ENCODE data around the gene CNTNAP2. TPM values are rescaled to one million over a fixed set of nuclear protein-coding genes. Genes with fewer than 3 reads are reported as not detected.

Gene CNTNAP2
- total RNA-seq, 1 donor: 7.6 TPM

DNA sequence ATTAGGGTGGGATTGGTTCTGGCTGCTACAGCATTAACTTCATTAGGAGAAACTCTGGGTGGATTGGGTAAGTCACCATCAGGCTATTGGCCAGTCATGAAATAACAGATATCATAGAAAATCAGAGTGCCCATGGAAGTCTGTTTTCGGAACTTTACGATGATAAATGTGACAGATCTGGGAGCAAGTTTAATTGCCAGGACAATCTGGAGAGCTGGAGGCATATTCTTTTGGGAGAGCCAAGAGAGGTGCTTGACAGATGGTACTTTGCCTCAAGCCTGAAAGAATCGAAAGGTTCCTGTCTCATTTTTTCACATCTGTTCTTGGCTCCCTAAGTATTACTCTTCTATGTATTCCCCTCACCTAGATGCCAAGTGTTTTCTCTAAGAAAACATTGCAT lies 369.9 kb downstream of the CNTNAP2 start:
- Histone ChIP-seq H2AFZ (ENCODE audit: low read length) (no peak overlapping the region), H4K20me1 (ENCODE audit: insufficient read depth, low read length) (no peaks in the 10 kb centered on the region), H3K36me3 (ENCODE audit: insufficient read depth, low read length) (no peaks in the 10 kb centered on the region), H3K4me1 (ENCODE audit: insufficient read depth, low read length) (no peaks in the 10 kb centered on the region), H3K27ac (ENCODE audit: low read depth, low read length) (no peak overlapping the region), H3K9me3 (ENCODE audit: low read depth, low read length) (no peaks in the 10 kb centered on the region), H3K27me3 (ENCODE audit: insufficient read depth, low read length) (no peaks in the 10 kb centered on the region), H3K4me3 (ENCODE audit: insufficient read depth, low read length) (no peak overlapping the region), H3K79me2 (ENCODE audit: insufficient read depth, low read length) (no peaks in the 10 kb centered on the region), H3K4me2 (ENCODE audit: insufficient read depth, low read length) (no peak overlapping the region)
- TF ChIP-seq, protein P1, sequence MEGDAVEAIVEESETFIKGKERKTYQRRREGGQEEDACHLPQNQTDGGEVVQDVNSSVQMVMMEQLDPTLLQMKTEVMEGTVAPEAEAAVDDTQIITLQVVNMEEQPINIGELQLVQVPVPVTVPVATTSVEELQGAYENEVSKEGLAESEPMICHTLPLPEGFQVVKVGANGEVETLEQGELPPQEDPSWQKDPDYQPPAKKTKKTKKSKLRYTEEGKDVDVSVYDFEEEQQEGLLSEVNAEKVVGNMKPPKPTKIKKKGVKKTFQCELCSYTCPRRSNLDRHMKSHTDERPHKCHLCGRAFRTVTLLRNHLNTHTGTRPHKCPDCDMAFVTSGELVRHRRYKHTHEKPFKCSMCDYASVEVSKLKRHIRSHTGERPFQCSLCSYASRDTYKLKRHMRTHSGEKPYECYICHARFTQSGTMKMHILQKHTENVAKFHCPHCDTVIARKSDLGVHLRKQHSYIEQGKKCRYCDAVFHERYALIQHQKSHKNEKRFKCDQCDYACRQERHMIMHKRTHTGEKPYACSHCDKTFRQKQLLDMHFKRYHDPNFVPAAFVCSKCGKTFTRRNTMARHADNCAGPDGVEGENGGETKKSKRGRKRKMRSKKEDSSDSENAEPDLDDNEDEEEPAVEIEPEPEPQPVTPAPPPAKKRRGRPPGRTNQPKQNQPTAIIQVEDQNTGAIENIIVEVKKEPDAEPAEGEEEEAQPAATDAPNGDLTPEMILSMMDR (IDR thresholded peaks at IDR 0.05; ENCODE audit: extremely low read depth, low read depth, low read length): no peak
- no peak for DNase-seq (ENCODE audit: insufficient read length, low spot score, missing footprints)

DNA sequence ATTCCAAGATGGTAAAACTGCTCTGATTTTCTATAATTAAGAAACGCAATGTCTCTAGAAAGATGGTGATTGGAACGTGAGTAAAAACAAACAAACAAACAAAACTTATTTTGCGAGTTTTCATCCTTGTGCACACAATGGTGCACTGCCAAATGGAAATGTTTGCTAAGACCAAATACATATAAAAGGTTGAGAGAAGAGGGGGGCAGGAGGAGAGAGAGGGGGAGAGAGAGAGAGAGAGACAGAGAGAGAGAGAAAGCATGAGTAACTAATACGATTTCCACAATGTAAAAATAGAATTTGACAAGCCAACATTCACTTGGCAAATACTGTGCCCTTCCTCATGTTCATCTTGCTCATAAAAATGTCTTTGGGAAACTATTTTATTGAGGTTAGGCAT lies 375.4 kb downstream of the CNTNAP2 start:
- Histone ChIP-seq H3K27me3 (ENCODE audit: insufficient read depth, low read length) (no peaks in the 10 kb centered on the region), H3K27ac (ENCODE audit: low read depth, low read length) (no peak overlapping the region), H3K4me3 (ENCODE audit: insufficient read depth, low read length) (no peak overlapping the region), H3K4me2 (ENCODE audit: insufficient read depth, low read length) (no peak overlapping the region), H3K36me3 (ENCODE audit: insufficient read depth, low read length) (no peaks in the 10 kb centered on the region), H2AFZ (ENCODE audit: low read length) (no peak overlapping the region), H3K9me3 (ENCODE audit: low read depth, low read length) (no peaks in the 10 kb centered on the region), H4K20me1 (ENCODE audit: insufficient read depth, low read length) (no peaks in the 10 kb centered on the region), H3K4me1 (ENCODE audit: insufficient read depth, low read length) (no peaks in the 10 kb centered on the region), H3K79me2 (ENCODE audit: insufficient read depth, low read length) (no peaks in the 10 kb centered on the region)
- DNase-seq (ENCODE audit: insufficient read length, low spot score, missing footprints): no peak
- TF ChIP-seq, protein P1 (IDR thresholded peaks at IDR 0.05; ENCODE audit: extremely low read depth, low read depth, low read length): no peak

DNA sequence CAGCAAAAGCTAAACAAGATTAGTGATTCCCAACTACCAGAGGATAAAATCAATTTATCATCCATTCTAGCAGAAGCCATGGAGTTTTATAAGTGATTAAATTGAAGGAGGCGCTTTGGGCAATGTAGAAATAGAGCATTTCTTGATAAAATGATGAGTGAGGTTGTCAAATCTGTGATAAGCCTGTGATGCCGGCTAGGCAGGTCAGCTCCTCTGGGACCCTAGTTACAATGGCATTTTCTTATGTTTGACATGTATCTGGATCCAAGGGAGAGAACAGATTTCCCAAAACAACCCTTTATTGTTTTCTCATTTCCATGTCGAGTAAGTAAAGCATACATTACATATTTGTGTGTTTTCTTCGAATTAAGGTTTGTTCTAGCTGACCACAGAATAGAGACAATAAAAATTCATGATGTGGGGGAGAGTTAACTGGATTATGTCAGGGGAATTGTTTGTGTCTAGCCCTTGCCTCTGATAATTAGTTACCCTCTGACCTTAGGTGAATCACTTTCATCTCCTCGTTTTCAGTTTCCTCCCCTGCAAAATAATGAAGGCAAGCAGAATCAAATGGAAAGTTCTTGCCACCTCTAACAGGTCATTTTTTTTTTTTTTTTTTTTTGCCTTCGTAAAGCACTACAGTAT lies 378.5 kb downstream of the CNTNAP2 start:
- H3K27me3 ChIP-seq (ENCODE audit: insufficient read depth, low read length): no peaks in the 10 kb centered on the region
- H3K9me3 ChIP-seq (ENCODE audit: low read depth, low read length): no peaks in the 10 kb centered on the region
- no peaks in the 10 kb centered on the region for H3K4me1 ChIP-seq (ENCODE audit: insufficient read depth, low read length)
- H4K20me1 ChIP-seq (ENCODE audit: insufficient read depth, low read length): no peaks in the 10 kb centered on the region
- DNase-seq (ENCODE audit: insufficient read length, low spot score, missing footprints): no peak
- H2AFZ ChIP-seq (ENCODE audit: low read length): no peak overlapping the region
- H3K4me3 ChIP-seq (ENCODE audit: insufficient read depth, low read length): no peak overlapping the region
- H3K36me3 ChIP-seq (ENCODE audit: insufficient read depth, low read length): no peaks in the 10 kb centered on the region
- TF ChIP-seq, protein P1 (IDR thresholded peaks at IDR 0.05; ENCODE audit: extremely low read depth, low read depth, low read length): no peak
- H3K27ac ChIP-seq (ENCODE audit: low read depth, low read length): no peak overlapping the region
- H3K79me2 ChIP-seq (ENCODE audit: insufficient read depth, low read length): no peaks in the 10 kb centered on the region
- no peak overlapping the region for H3K4me2 ChIP-seq (ENCODE audit: insufficient read depth, low read length)

DNA sequence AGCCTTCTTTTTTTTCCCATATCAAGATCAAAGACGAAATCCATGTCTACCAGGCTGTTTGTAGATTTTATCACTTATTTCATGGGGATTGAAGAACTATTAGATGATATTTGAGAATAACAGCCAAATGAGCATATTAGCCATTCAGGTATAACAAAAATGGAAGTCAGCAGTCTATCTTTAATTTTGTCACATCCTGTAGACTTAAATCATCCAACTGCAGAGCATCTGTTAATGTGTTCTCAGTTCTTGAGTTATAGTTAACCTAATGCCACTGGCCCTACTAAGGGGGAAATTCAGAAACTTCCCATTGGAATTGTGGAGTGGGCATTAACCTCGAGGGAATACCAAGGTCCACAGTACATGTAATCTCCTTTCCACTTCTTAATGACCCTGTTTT lies 380.1 kb downstream of the CNTNAP2 start:
- H3K79me2 ChIP-seq (ENCODE audit: insufficient read depth, low read length): no peaks in the 10 kb centered on the region
- H3K4me3 ChIP-seq (ENCODE audit: insufficient read depth, low read length): no peak overlapping the region
- H2AFZ ChIP-seq (ENCODE audit: low read length): no peak overlapping the region
- H3K27ac ChIP-seq (ENCODE audit: low read depth, low read length): no peak overlapping the region
- no peaks in the 10 kb centered on the region for H3K36me3 ChIP-seq (ENCODE audit: insufficient read depth, low read length)
- H3K27me3 ChIP-seq (ENCODE audit: insufficient read depth, low read length): no peaks in the 10 kb centered on the region
- no peaks in the 10 kb centered on the region for H3K4me1 ChIP-seq (ENCODE audit: insufficient read depth, low read length)
- no peak overlapping the region for H3K4me2 ChIP-seq (ENCODE audit: insufficient read depth, low read length)
- no peaks in the 10 kb centered on the region for H4K20me1 ChIP-seq (ENCODE audit: insufficient read depth, low read length)
- no peaks in the 10 kb centered on the region for H3K9me3 ChIP-seq (ENCODE audit: low read depth, low read length)
- no peak for DNase-seq (ENCODE audit: insufficient read length, low spot score, missing footprints)
- TF ChIP-seq, protein P1 (IDR thresholded peaks at IDR 0.05; ENCODE audit: extremely low read depth, low read depth, low read length): no peak
